Caco-2 (cell line): ENCODE data around the gene TTC9. TPM values are rescaled to one million over a fixed set of nuclear protein-coding genes. Genes with fewer than 3 reads are reported as not detected.

ENCODE experiments used
- BruUV-seq: library from RNA; stranded (reverse); fragments of 400-500 nt; replicated peaks from 2 replicates; lab custom pipeline; 2021; lab: Mats Ljungman, UMichigan
- CTCF ChIA-PET: fragments of 300-600 bp; sonication (Branson Sonifier 250); formaldehyde crosslinking; loops from one replicate; lab custom pipeline; 2022; ENCODE audit warnings: antibody characterized with exemption; lab: Charles Lee
- POLR2A ChIA-PET: fragments of 300-600 bp; sonication (Branson Sonifier 250); formaldehyde crosslinking; loops from one replicate; lab custom pipeline; 2022; ENCODE audit warnings: antibody characterized with exemption; lab: Charles Lee
- DNase-seq, 2 experiments: peaks; one replicate each; pipeline versions ENCODE4 v3.0.0 to v3.0.0-alpha.2; 2020 to 2022
- H3K27me3 ChIP-seq: replicated peaks from 2 replicates; pipeline ENCODE4 v1.6.0; 2011; ENCODE audit warnings: low read length; ENCODE audit not compliant: control insufficient read depth, insufficient read depth
- H3K36me3 ChIP-seq: 2 replicates; pipeline ENCODE4 v1.5.1; 2011; ENCODE audit warnings: low read length; ENCODE audit not compliant: control insufficient read depth, insufficient read depth
- H3K4me1 ChIP-seq: fragments of 250-450 bp; sonication (Bioruptor Pico); 2 replicates; pipeline ENCODE4 v1.5.1; 2020; ENCODE audit warnings: mild to moderate bottlenecking
- H3K4me3 ChIP-seq: 2 replicates; pipeline ENCODE4 v1.5.1; 2011; ENCODE audit warnings: low read depth, mild to moderate bottlenecking, control low read depth, low read length
- H3K9me3 ChIP-seq: fragments of 250-450 bp; sonication (Bioruptor Pico); 2 replicates; pipeline ENCODE4 v1.5.1; 2020; ENCODE audit warnings: mild to moderate bottlenecking, moderate library complexity
- H3K27ac Mint-ChIP-seq: one replicate; pipeline ENCODE4 v1.8.0; 2022; ENCODE audit warnings: mixed read lengths; ENCODE audit not compliant: unreplicated experiment
- H3K27me3 Mint-ChIP-seq: one replicate; pipeline ENCODE4 v1.8.0; 2022; ENCODE audit warnings: mixed read lengths; ENCODE audit not compliant: insufficient read depth, unreplicated experiment
- H3K36me3 Mint-ChIP-seq: one replicate; pipeline ENCODE4 v1.8.0; 2022; ENCODE audit warnings: mild to moderate bottlenecking, mixed read lengths; ENCODE audit not compliant: insufficient read depth, unreplicated experiment
- H3K4me1 Mint-ChIP-seq: one replicate; pipeline ENCODE4 v1.8.0; 2022; ENCODE audit warnings: low read depth, mixed read lengths; ENCODE audit not compliant: unreplicated experiment
- H3K4me3 Mint-ChIP-seq: one replicate; pipeline ENCODE4 v1.8.0; 2022; ENCODE audit warnings: mild to moderate bottlenecking, moderate library complexity, mixed read lengths; ENCODE audit not compliant: unreplicated experiment
- H3K9me3 Mint-ChIP-seq: one replicate; pipeline ENCODE4 v1.8.0; 2022; ENCODE audit warnings: mixed read lengths; ENCODE audit not compliant: unreplicated experiment
- intact Hi-C: fragments of 100-400 bp; cut with micrococcal nuclease; formaldehyde crosslinking; loops from one replicate; pipeline ENCODE4 v1.10.0; 2022; ENCODE audit not compliant: unreplicated experiment
- total RNA-seq: library from RNA; stranded (reverse); gene quantifications from 2 replicates; pipeline ENCODE4 v1.2.3, GENCODE V29; 2022
- TF ChIP-seq, protein P1 (sequence below), 2 experiments: fragments of 200-600 bp in 1 of 2; IDR thresholded peaks; 1 replicate in 1 of 2; 2 replicates in 1 of 2; pipeline versions ENCODE4 v1.5.1 to v1.8.0; 2011 to 2022; ENCODE audit warnings: antibody characterized with exemption in 1 of 2, control low read depth in 1 of 2, inconsistent platforms in 1 of 2, low read depth in 1 of 2, low read length in 1 of 2, mild to moderate bottlenecking in 1 of 2, moderate library complexity in 1 of 2; ENCODE audit not compliant: insufficient read depth in 1 of 2, severe bottlenecking in 1 of 2, unreplicated experiment in 1 of 2

The TTC9 gene
- total RNA-seq, 1 experiment from 2014 or later: 4.6 TPM

DNA sequence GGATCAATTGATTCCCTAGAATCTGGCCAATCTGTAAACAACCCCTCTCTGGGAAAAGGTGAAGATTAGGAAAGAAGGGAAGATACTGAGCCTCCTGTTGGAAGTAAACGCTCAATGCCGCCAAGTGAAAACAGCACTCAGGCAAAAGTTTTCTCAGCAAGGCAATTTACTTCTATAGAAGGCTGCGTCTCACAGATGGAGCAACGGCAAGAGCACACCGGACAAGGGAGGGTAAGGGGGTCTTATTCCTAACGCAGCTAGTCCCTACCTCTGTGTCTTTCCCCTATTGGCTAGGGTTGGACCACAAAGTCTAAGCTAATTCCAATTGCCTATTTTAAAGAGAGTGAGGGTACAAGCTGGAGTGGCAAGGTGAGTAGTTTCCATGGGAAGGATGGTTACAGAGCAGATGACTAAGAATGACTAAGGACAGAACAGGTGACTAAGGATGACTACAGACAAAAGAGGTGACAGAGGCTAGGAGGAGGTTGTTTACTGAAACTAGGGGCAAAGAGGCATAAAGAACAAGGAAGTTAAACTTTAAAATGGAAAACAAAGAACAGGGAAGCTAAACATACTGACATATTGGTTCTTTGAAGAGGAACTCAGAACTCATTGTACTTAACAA is 5.6 kb upstream of the TTC9 start:
- Mint-ChIP-seq H3K9me3 (peaks cover 11% of the 10 kb centered on the region), H3K4me3 (no peak overlapping the region), H3K27me3 (peaks cover 8% of the 10 kb centered on the region), H3K36me3 (no peaks in the 10 kb centered on the region), H3K27ac (no peak overlapping the region), H3K4me1 (peaks cover 8% of the 10 kb centered on the region)
- no peaks in the 10 kb centered on the region for H3K9me3 ChIP-seq
- no TSS peak for BruUV-seq
- ChIA-PET POLR2A (no interaction called here), CTCF (no interaction called here)
- intact Hi-C loops: no loop called here
- TF ChIP-seq, protein P1, sequence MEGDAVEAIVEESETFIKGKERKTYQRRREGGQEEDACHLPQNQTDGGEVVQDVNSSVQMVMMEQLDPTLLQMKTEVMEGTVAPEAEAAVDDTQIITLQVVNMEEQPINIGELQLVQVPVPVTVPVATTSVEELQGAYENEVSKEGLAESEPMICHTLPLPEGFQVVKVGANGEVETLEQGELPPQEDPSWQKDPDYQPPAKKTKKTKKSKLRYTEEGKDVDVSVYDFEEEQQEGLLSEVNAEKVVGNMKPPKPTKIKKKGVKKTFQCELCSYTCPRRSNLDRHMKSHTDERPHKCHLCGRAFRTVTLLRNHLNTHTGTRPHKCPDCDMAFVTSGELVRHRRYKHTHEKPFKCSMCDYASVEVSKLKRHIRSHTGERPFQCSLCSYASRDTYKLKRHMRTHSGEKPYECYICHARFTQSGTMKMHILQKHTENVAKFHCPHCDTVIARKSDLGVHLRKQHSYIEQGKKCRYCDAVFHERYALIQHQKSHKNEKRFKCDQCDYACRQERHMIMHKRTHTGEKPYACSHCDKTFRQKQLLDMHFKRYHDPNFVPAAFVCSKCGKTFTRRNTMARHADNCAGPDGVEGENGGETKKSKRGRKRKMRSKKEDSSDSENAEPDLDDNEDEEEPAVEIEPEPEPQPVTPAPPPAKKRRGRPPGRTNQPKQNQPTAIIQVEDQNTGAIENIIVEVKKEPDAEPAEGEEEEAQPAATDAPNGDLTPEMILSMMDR (IDR thresholded peaks at IDR 0.05; ENCODE audit: insufficient read depth in 1 of 2, low read depth in 1 of 2, low read length in 1 of 2, severe bottlenecking in 1 of 2, unreplicated experiment in 1 of 2): no peak
- peaks cover 6% of the 10 kb centered on the region; the same call in 1 of the 2 replicates for H3K4me1 ChIP-seq
- no peak overlapping the region for H3K4me3 ChIP-seq
- H3K36me3 ChIP-seq: no peaks in the 10 kb centered on the region
- no peaks in the 10 kb centered on the region for H3K27me3 ChIP-seq
- DNase-seq: no peak

DNA sequence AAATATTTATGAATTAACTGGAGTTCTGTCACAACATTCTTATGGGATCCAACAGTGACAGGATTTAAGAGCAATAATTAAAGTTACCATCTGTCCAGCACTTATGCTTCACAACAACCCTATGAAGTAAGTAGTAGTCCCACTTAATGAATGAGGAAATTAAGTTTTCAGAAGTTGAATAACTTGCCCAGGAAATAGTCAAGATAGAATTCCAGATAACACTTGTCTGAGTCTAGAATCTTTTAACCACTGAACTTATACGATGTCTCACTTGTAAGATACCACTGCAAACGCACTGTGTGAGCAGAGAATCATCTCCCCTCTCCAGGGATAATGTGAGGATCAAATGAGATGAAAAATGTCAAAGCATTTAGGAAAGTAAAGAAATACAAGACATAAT is 3.3 kb upstream of the TTC9 start:
- Mint-ChIP-seq H3K27ac (no peak overlapping the region), H3K4me3 (no peak overlapping the region), H3K4me1 (peaks cover 12% of the 10 kb centered on the region), H3K9me3 (peaks cover 11% of the 10 kb centered on the region), H3K36me3 (no peaks in the 10 kb centered on the region), H3K27me3 (peaks cover 4% of the 10 kb centered on the region)
- Histone ChIP-seq H3K4me3 (no peak overlapping the region), H3K9me3 (no peaks in the 10 kb centered on the region), H3K4me1 (peaks cover 6% of the 10 kb centered on the region; the same call in 1 of the 2 replicates), H3K27me3 (no peaks in the 10 kb centered on the region), H3K36me3 (no peaks in the 10 kb centered on the region)
- intact Hi-C loops: no loop called here
- CTCF ChIA-PET: no interaction called here
- no peak for DNase-seq
- POLR2A ChIA-PET: no interaction called here
- TF ChIP-seq, protein P1 (IDR thresholded peaks at IDR 0.05; ENCODE audit: insufficient read depth in 1 of 2, low read depth in 1 of 2, low read length in 1 of 2, severe bottlenecking in 1 of 2, unreplicated experiment in 1 of 2): no peak
- no TSS peak for BruUV-seq

DNA sequence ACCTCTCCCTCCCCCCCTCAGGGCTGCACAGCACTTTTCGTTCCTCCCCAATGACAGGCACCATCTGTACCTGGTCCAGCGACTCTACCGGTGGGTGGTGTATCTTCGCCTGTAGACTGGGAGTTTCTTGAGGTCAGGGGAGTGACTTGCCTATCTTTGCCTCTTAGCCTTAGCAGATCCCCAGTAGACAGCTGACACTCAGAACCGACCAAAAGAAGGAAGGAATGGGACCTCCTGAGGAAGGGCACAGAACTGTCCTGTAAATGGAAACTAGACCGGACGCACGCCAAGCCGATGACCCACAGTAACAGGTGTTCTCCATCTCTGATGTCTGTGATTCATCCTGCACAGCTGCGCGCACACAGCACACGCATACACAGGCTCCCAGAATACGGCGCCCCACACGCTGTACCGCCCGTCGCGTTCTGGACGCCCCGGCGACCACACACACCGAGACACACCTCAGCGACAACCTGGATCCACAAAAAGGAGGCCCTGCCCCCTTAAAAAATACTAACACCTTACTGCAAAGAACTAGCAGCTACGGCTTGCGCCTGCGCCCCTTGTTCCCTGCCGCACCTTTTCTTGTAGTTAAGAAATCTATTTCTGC is 673 bp upstream of the TTC9 start:
- Mint-ChIP-seq H3K27ac (peak overlapping the region; percentile 37), H3K4me1 (peaks cover 13% of the 10 kb centered on the region), H3K4me3 (peak overlapping the region; percentile 91), H3K27me3 (peaks cover 4% of the 10 kb centered on the region), H3K36me3 (no peaks in the 10 kb centered on the region), H3K9me3 (peaks cover 7% of the 10 kb centered on the region)
- Histone ChIP-seq H3K9me3 (no peaks in the 10 kb centered on the region), H3K4me1 (peaks cover 6% of the 10 kb centered on the region; the same call in 1 of the 2 replicates), H3K4me3 (peak overlapping the region; percentile 84), H3K36me3 (no peaks in the 10 kb centered on the region), H3K27me3 (no peaks in the 10 kb centered on the region)
- ChIA-PET POLR2A (interaction anchor here (0.6 kb wide), 1 partner anchor 163 kb away, joined by 3 read pairs; no protein-coding TSS in a partner anchor), CTCF (interaction anchor here (0.9 kb wide), 1 partner anchor 169 kb away, joined by 4 read pairs; no protein-coding TSS in a partner anchor)
- TF ChIP-seq, protein P1 (IDR thresholded peaks at IDR 0.05; ENCODE audit: insufficient read depth in 1 of 2, low read depth in 1 of 2, low read length in 1 of 2, severe bottlenecking in 1 of 2, unreplicated experiment in 1 of 2): no peak
- intact Hi-C loops: loop anchor here (2.0 to 5.0 kb wide), 2 partner anchors 74 to 166 kb away; partner anchors contain the start of gene MAP3K9
- no TSS peak for BruUV-seq
- DNase-seq: peak in 1 of 2 experiments; percentile 45
